OCI-LY7 (cell line): Measurements from ENCODE around the gene CTTNBP2NL. TPM values are rescaled to one million over a fixed set of nuclear protein-coding genes. Genes with fewer than 3 reads are reported as not detected.

Source experiments
- BruUV-seq: library from RNA; stranded (reverse); fragments of 400-500 nt; replicated peaks from 2 replicates; lab custom pipeline; 2021; lab: Mats Ljungman, UMichigan
- CTCF ChIA-PET: fragments of 300-600 bp; sonication (Branson Sonifier 250); formaldehyde crosslinking; loops from one replicate; lab custom pipeline; 2022; ENCODE audit warnings: antibody characterized with exemption; ENCODE audit not compliant: unreplicated experiment; lab: Charles Lee
- POLR2A ChIA-PET: fragments of 300-600 bp; sonication (Branson Sonifier 250); formaldehyde crosslinking; loops from one replicate; lab custom pipeline; 2022; ENCODE audit warnings: antibody characterized with exemption; lab: Charles Lee
- DNase-seq: peaks from one replicate; pipeline ENCODE4 v3.0.0-alpha.2; 2015; ENCODE audit warnings: low spot score
- H2AFZ ChIP-seq: fragments of 200-600 bp; sonication (generic), shearing (Covaris generic); 2 replicates; pipeline ENCODE4 v1.6.1; 2014; ENCODE audit warnings: mild to moderate bottlenecking, antibody characterized with exemption, low read length, moderate library complexity
- H3K27ac ChIP-seq: fragments of 200-600 bp; sonication (generic); 2 replicates; pipeline ENCODE4 v1.5.1; 2014; ENCODE audit warnings: mixed run types, low read depth, mild to moderate bottlenecking, moderate library complexity, low read length, inconsistent platforms; ENCODE audit not compliant: poor library complexity, severe bottlenecking
- H3K36me3 ChIP-seq: fragments of 200-600 bp; sonication (generic); 2 replicates; pipeline ENCODE4 v1.6.1; 2014; ENCODE audit warnings: mild to moderate bottlenecking, antibody characterized with exemption, low read length, moderate library complexity, mixed read lengths; ENCODE audit not compliant: insufficient read depth
- H3K4me1 ChIP-seq: fragments of 200-600 bp; sonication (generic); 2 replicates; pipeline ENCODE4 v1.5.1; 2014; ENCODE audit warnings: mild to moderate bottlenecking, low read length; ENCODE audit not compliant: insufficient read depth, poor library complexity, severe bottlenecking
- H3K4me2 ChIP-seq: fragments of 200-600 bp; sonication (generic); 2 replicates; pipeline ENCODE4 v1.6.1; 2014; ENCODE audit warnings: mild to moderate bottlenecking, low read length
- H3K4me3 ChIP-seq: fragments of 200-600 bp; sonication (generic); 2 replicates; pipeline ENCODE4 v1.5.1; 2014; ENCODE audit warnings: mild to moderate bottlenecking, low read depth, low read length; ENCODE audit not compliant: poor library complexity, severe bottlenecking
- H3K79me2 ChIP-seq: fragments of 200-600 bp; sonication (generic); 2 replicates; pipeline ENCODE4 v1.6.1; 2016; ENCODE audit warnings: low read depth, mild to moderate bottlenecking, low read length, moderate library complexity, mixed read lengths; ENCODE audit not compliant: insufficient read depth
- H3K9me2 ChIP-seq: fragments of 200-600 bp; sonication (generic); 2 replicates; pipeline ENCODE4 v1.6.1; 2016; ENCODE audit warnings: mild to moderate bottlenecking, low read length, mixed read lengths; ENCODE audit not compliant: insufficient read depth
- H3K9me3 ChIP-seq: fragments of 200-600 bp; sonication (generic); 2 replicates; pipeline ENCODE4 v1.6.1; 2014; ENCODE audit warnings: mild to moderate bottlenecking, mixed run types, low read length, mixed read lengths
- H4K20me1 ChIP-seq: fragments of 200-600 bp; sonication (generic); 2 replicates; pipeline ENCODE4 v1.6.1; 2014; ENCODE audit warnings: mild to moderate bottlenecking, antibody characterized with exemption, low read length, moderate library complexity, mixed read lengths; ENCODE audit not compliant: insufficient read depth
- CTCF ChIP-seq: fragments of 200-600 bp; sonication (generic); conservative IDR thresholded peaks from 2 replicates; pipeline ENCODE4 v1.5.1; 2014; ENCODE audit warnings: mild to moderate bottlenecking, antibody characterized with exemption, low read length, moderate library complexity, mixed read lengths
- EZH2phosphoT487 ChIP-seq: fragments of 200-600 bp; sonication (generic); IDR thresholded peaks from 2 replicates; pipeline ENCODE4 v1.6.1; 2018; ENCODE audit warnings: low read depth, borderline replicate concordance, mild to moderate bottlenecking, mixed run types, antibody characterized with exemption, low read length, moderate library complexity, mixed read lengths
- intact Hi-C: fragments of 100-400 bp; cut with micrococcal nuclease; formaldehyde crosslinking; loops from one replicate; pipeline ENCODE4 v1.10.0; 2022; ENCODE audit not compliant: unreplicated experiment
- total RNA-seq, 2 experiments: library from RNA; depleted of rRNA in 1 of 2; stranded (reverse); fragments of >200 nt in 1 of 2; shearing (Covaris generic) in 1 of 2; gene quantifications; 2 replicates each; pipeline ENCODE4 v1.2.3, GENCODE V29; 2014 to 2022

Gene CTTNBP2NL
- total RNA-seq, 2 experiments from 2014 or later, result 1.5 to 8.7 TPM

- Histone ChIP-seq H4K20me1 (no peaks in the 10 kb centered on the region), H3K27ac (no peak overlapping the region), H3K9me3 (no peaks in the 10 kb centered on the region), H3K4me3 (peak overlapping the region; percentile 54), H3K9me2 (no peaks in the 10 kb centered on the region), H2AFZ (peak overlapping the region; percentile 97), H3K36me3 (no peaks in the 10 kb centered on the region), H3K4me2 (peak overlapping the region; percentile 77), H3K79me2 (no peaks in the 10 kb centered on the region), H3K4me1 (peaks cover 24% of the 10 kb centered on the region)
- POLR2A ChIA-PET, result interaction anchor here (0.6 to 2.0 kb wide), 15 partner anchors 10 to 1394 kb away, joined by 3 to 11 read pairs (median 4); partner anchors contain the start of genes CAPZA1 and PPM1J
- peak; percentile 89 for DNase-seq
- TF ChIP-seq CTCF, result peak; percentile 95
- TF ChIP-seq EZH2phosphoT487, result no peak
- intact Hi-C loops, result loop anchor here (1.0 to 10.0 kb wide), 8 partner anchors 75 to 564 kb away; partner anchors contain the start of genes MOV10, PPM1J, RHOC and SLC16A1
- CTCF ChIA-PET, result interaction anchor here (0.5 to 1.2 kb wide), 3 partner anchors 318 to 732 kb away, joined by 3 to 7 read pairs (median 5); no protein-coding TSS in a partner anchor
- BruUV-seq, result no TSS peak
Observed at GRCh38 chr1:112390775-112391602, 5.0 kb upstream of the CTTNBP2NL start.

GRCh38 chr1:112391603-112391940, 4.4 kb upstream of the CTTNBP2NL start:
- no TSS peak for BruUV-seq
- Histone ChIP-seq H3K4me3 (no peak overlapping the region), H3K27ac (no peak overlapping the region), H3K4me2 (no peak overlapping the region), H4K20me1 (no peaks in the 10 kb centered on the region), H3K79me2 (no peaks in the 10 kb centered on the region), H2AFZ (peak overlapping the region; percentile 97; the same call in 1 of the 2 replicates), H3K4me1 (peaks cover 25% of the 10 kb centered on the region), H3K36me3 (no peaks in the 10 kb centered on the region), H3K9me3 (no peaks in the 10 kb centered on the region), H3K9me2 (no peaks in the 10 kb centered on the region)
- ChIA-PET CTCF (interaction anchor here (1.2 kb wide), 1 partner anchor 317 kb away, joined by 7 read pairs; no protein-coding TSS in a partner anchor), POLR2A (interaction anchor here (0.6 to 2.0 kb wide), 12 partner anchors 9 to 1393 kb away, joined by 3 to 11 read pairs (median 4); partner anchors contain the start of gene PPM1J)
- no peak for DNase-seq
- intact Hi-C loops, result loop anchor here (1.0 to 10.0 kb wide), 7 partner anchors 75 to 563 kb away; partner anchors contain the start of genes MOV10, PPM1J, RHOC and SLC16A1
- TF ChIP-seq CTCF, result no peak
- TF ChIP-seq EZH2phosphoT487, result no peak
